SH-SY5Y (cell line): ENCODE measurements around the gene CDH4.

Experiments
- GATA2 ChIP-seq: IDR thresholded peaks from 2 replicates; pipeline ENCODE4 v1.6.1; 2011; ENCODE audit warnings: mild to moderate bottlenecking, low read depth, low read length
- GATA3 ChIP-seq: IDR thresholded peaks from 2 replicates; pipeline ENCODE4 v1.6.1; 2011; ENCODE audit warnings: low read depth, mild to moderate bottlenecking, low read length, moderate library complexity

- no peak for TF ChIP-seq GATA3
- no peak for TF ChIP-seq GATA2
Measured at GRCh38 chr20:61873651-61874420, 621.8 kb downstream of the CDH4 start.
